Measurements from ENCODE around the gene CORO1C.

Gene CORO1C

DNA sequence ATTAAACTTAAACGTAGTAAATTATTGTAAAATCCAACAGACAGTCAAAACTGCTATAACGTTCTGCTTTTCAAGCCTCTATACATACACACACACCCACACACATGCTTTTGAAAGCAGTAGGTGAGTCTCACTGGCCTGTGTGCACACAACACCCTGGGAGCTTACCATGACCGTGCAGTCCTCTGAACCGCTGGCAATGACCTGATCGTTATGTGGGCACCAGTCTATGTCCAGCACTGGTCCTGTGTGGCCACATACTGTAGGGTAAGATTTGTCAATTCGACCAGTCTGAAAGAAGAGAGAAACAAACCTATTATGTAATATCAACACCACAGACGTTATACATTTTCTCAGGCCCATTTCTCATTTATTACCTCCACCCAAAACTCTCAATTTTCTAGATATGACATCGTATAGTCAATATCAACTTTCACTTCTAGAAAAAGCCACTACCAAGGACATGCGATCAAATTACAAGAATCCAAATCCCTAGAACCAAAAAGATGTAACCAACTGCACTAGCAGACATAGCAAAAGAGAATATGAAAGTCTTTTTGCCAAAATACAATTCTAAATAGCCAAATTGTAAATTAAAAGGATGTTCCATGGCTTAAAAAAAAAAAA, 53.1 kb downstream of the CORO1C start:
- no peak for DNase-seq (ENCODE audit: low spot score)
- TF ChIP-seq, protein P1, sequence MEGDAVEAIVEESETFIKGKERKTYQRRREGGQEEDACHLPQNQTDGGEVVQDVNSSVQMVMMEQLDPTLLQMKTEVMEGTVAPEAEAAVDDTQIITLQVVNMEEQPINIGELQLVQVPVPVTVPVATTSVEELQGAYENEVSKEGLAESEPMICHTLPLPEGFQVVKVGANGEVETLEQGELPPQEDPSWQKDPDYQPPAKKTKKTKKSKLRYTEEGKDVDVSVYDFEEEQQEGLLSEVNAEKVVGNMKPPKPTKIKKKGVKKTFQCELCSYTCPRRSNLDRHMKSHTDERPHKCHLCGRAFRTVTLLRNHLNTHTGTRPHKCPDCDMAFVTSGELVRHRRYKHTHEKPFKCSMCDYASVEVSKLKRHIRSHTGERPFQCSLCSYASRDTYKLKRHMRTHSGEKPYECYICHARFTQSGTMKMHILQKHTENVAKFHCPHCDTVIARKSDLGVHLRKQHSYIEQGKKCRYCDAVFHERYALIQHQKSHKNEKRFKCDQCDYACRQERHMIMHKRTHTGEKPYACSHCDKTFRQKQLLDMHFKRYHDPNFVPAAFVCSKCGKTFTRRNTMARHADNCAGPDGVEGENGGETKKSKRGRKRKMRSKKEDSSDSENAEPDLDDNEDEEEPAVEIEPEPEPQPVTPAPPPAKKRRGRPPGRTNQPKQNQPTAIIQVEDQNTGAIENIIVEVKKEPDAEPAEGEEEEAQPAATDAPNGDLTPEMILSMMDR (IDR thresholded peaks at IDR 0.05; ENCODE audit: borderline replicate concordance, control extremely low read depth, extremely low read depth, insufficient read depth, missing control alignments) = no peak
- in situ Hi-C loops (cut with MboI; ENCODE audit: low sequenced_read_pairs, unreplicated experiment) = no loop called here

DNA sequence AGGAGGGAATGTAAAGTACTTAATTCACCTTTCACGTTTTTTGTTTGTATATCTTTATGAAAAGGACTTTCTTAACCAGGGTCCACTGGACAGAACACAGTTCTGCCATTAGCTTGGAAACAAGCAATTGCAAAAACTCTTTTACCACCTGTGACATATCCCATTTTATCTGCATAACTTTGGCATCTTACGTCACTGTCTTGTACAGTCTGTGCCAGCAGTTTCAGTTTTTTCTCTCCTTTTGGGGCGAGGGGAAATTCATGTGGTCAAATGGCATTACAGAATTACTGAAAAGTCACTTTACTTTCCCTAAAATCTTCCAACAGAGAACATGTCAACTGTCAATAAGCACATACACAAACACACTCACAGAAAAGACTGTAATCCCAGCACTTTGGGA, 53.9 kb downstream of the CORO1C start:
- in situ Hi-C loops (cut with MboI; ENCODE audit: low sequenced_read_pairs, unreplicated experiment) = no loop called here
- no peak for DNase-seq (ENCODE audit: low spot score)
- TF ChIP-seq, protein P1 (IDR thresholded peaks at IDR 0.05; ENCODE audit: borderline replicate concordance, control extremely low read depth, extremely low read depth, insufficient read depth, missing control alignments) = no peak

GRCh38 chr12:108676707-108677106, 54.6 kb downstream of the CORO1C start:
- no peak for DNase-seq (ENCODE audit: low spot score)
- TF ChIP-seq, protein P1 (IDR thresholded peaks at IDR 0.05; ENCODE audit: borderline replicate concordance, control extremely low read depth, extremely low read depth, insufficient read depth, missing control alignments) = no peak
- in situ Hi-C loops (cut with MboI; ENCODE audit: low sequenced_read_pairs, unreplicated experiment) = no loop called here

DNA sequence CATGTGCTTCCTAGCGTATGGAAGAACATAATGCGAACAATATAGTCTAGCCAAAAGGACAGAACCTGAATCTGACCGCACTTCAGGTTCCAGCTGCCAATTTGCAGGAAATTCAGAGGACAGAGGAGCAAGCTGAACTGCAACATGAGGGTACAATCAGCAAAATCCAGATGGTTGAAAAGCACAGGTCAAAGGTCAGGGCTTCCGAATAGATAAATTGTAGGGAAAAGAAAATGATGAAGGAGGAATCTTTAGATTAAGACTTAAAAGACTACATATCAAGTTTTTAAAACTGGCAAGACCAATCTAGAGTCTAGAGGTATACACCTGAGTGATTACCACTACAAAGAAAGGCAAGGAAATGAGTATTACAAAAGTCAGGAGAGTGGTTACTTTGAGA, 55.5 kb downstream of the CORO1C start:
- TF ChIP-seq, protein P1 (IDR thresholded peaks at IDR 0.05; ENCODE audit: borderline replicate concordance, control extremely low read depth, extremely low read depth, insufficient read depth, missing control alignments) = no peak
- in situ Hi-C loops (cut with MboI; ENCODE audit: low sequenced_read_pairs, unreplicated experiment) = no loop called here
- DNase-seq (ENCODE audit: low spot score) = no peak

- in situ Hi-C loops (cut with MboI; ENCODE audit: low sequenced_read_pairs, unreplicated experiment) = loop anchor here (25.0 kb wide), 2 partner anchors 290 to 415 kb away; partner anchors contain the start of genes ALKBH2 and UNG
- TF ChIP-seq, protein P1 (IDR thresholded peaks at IDR 0.05; ENCODE audit: borderline replicate concordance, control extremely low read depth, extremely low read depth, insufficient read depth, missing control alignments) = no peak
- DNase-seq (ENCODE audit: low spot score) = no peak
These were observed 59.3 kb downstream of the CORO1C start for GRCh38 chr12:108672054-108672453.

DNA sequence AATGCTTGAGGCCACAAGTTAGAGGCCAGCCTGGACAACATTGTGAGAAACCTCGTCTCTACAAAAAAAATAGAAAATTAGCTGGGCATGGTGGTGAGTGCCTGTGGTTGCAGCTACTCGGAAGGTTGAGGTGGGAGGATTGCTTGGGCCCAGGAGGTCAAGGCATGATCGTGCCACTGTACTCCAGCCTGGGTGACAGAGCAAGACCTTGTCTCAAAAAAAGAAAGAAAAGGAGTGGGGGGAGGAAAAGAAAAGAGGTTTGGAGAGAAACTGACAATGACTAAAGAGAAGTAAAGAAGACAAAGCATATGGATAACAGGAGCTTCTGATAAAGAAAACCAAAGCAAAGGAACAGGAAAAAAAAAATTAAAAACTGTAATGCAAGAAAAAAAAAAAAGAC, 60.2 kb downstream of the CORO1C start:
- in situ Hi-C loops (cut with MboI; ENCODE audit: low sequenced_read_pairs, unreplicated experiment) = loop anchor here (25.0 kb wide), 2 partner anchors 291 to 416 kb away; partner anchors contain the start of genes ALKBH2 and UNG
- TF ChIP-seq, protein P1 (IDR thresholded peaks at IDR 0.05; ENCODE audit: borderline replicate concordance, control extremely low read depth, extremely low read depth, insufficient read depth, missing control alignments) = no peak
- no peak for DNase-seq (ENCODE audit: low spot score)

All from GM13976 (cell line).